OCI-LY3 (cell line): ENCODE data around the gene TENM4.

Experiments
- EZH2phosphoT487 ChIP-seq: fragments of 200-600 bp; shearing (Covaris generic); IDR thresholded peaks from 2 replicates; pipeline ENCODE4 v1.6.1; 2018; ENCODE audit warnings: antibody characterized with exemption, mixed run types, low read depth
- TF ChIP-seq, protein P1 (sequence below): fragments of 200-600, 300-600 bp; sonication (generic); IDR thresholded peaks from 2 replicates; pipeline ENCODE4 v1.5.1; 2014; ENCODE audit warnings: antibody characterized with exemption, low read length, low read depth

- TF ChIP-seq, protein P1, sequence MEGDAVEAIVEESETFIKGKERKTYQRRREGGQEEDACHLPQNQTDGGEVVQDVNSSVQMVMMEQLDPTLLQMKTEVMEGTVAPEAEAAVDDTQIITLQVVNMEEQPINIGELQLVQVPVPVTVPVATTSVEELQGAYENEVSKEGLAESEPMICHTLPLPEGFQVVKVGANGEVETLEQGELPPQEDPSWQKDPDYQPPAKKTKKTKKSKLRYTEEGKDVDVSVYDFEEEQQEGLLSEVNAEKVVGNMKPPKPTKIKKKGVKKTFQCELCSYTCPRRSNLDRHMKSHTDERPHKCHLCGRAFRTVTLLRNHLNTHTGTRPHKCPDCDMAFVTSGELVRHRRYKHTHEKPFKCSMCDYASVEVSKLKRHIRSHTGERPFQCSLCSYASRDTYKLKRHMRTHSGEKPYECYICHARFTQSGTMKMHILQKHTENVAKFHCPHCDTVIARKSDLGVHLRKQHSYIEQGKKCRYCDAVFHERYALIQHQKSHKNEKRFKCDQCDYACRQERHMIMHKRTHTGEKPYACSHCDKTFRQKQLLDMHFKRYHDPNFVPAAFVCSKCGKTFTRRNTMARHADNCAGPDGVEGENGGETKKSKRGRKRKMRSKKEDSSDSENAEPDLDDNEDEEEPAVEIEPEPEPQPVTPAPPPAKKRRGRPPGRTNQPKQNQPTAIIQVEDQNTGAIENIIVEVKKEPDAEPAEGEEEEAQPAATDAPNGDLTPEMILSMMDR, result no peak
- no peak for TF ChIP-seq EZH2phosphoT487
These were observed 654.1 kb downstream of the TENM4 start for GRCh38 chr11:78786746-78787145.
